Esophagus squamous epithelium (tissue), 4 donors: ENCODE results near the gene DDX54.

Experiments
- POLR2A ChIP-seq, 4 donors: fragments of 450-650 bp; IDR thresholded peaks; one replicate each; pipeline ENCODE4 v1.6.1; 2017; ENCODE audit warnings: antibody characterized with exemption in 4 of 4, mild to moderate bottlenecking in 4 of 4, moderate library complexity in 3 of 4
- TF ChIP-seq, protein P1 (sequence below), 6 experiments: fragments of 450-650 bp in 4 of 6; fragments of 200-600 bp in 2 of 6; sonication (generic) in 2 of 6; IDR thresholded peaks; one replicate each; pipeline ENCODE4 v1.5.1; 2016 to 2019; ENCODE audit warnings: antibody characterized with exemption in 6 of 6, mild to moderate bottlenecking in 4 of 6, moderate library complexity in 4 of 6

GRCh38 chr12:113186666-113187325, 1.5 kb upstream of the DDX54 start:
- TF ChIP-seq, protein P1, sequence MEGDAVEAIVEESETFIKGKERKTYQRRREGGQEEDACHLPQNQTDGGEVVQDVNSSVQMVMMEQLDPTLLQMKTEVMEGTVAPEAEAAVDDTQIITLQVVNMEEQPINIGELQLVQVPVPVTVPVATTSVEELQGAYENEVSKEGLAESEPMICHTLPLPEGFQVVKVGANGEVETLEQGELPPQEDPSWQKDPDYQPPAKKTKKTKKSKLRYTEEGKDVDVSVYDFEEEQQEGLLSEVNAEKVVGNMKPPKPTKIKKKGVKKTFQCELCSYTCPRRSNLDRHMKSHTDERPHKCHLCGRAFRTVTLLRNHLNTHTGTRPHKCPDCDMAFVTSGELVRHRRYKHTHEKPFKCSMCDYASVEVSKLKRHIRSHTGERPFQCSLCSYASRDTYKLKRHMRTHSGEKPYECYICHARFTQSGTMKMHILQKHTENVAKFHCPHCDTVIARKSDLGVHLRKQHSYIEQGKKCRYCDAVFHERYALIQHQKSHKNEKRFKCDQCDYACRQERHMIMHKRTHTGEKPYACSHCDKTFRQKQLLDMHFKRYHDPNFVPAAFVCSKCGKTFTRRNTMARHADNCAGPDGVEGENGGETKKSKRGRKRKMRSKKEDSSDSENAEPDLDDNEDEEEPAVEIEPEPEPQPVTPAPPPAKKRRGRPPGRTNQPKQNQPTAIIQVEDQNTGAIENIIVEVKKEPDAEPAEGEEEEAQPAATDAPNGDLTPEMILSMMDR (IDR thresholded peaks at IDR 0.05): no peak
- TF ChIP-seq POLR2A (IDR thresholded peaks at IDR 0.05): no peak
